Body of pancreas (tissue), 4 donors: ENCODE data around the gene PRSS12. TPM values are rescaled to one million over a fixed set of nuclear protein-coding genes. Genes with fewer than 3 reads are reported as not detected.

ENCODE experiments used
- ATAC-seq: fragments of 150-250 bp; one replicate; pipeline ENCODE4 v1.9.1; 2016
- DNase-seq, 4 donors: peaks; one replicate each; pipeline ENCODE4 v3.0.0-alpha.2; 2019
- H3K27ac ChIP-seq, 4 donors: fragments of 200-600 bp; sonication (generic); 1 replicate in 3 of 4; 2 replicates in 1 of 4; pipeline versions ENCODE4 v1.5.1 to v1.6.1; 2016 to 2019; ENCODE audit warnings: mild to moderate bottlenecking in 1 of 4, mixed read lengths in 1 of 4, moderate library complexity in 1 of 4
- H3K27me3 ChIP-seq, 2 donors: fragments of 200-600 bp; sonication (generic); one replicate each; pipeline ENCODE4 v1.6.0; 2016; ENCODE audit warnings: mild to moderate bottlenecking in 1 of 2
- H3K36me3 ChIP-seq, 2 donors: fragments of 200-600 bp; sonication (generic); replicated peaks in 1 of 2; 2 replicates each; pipeline ENCODE4 v1.5.1; 2016; ENCODE audit warnings: low read depth in 2 of 2; ENCODE audit not compliant: insufficient read depth in 1 of 2
- H3K4me1 ChIP-seq: fragments of 200-600 bp; sonication (generic); one replicate; pipeline ENCODE4 v1.6.0; 2016
- H3K4me3 ChIP-seq, 2 donors: fragments of 200-600 bp; sonication (generic); 1 replicate in 1 of 2; 2 replicates in 1 of 2; pipeline ENCODE4 v1.5.1; 2016 to 2019
- H3K9me3 ChIP-seq, 3 donors: fragments of 200-600 bp; sonication (generic); 1 replicate in 2 of 3; 2 replicates in 1 of 3; pipeline ENCODE4 v1.5.1; 2016
- CTCF ChIP-seq, 7 experiments: fragments of 450-650 bp in 4 of 7; fragments of 200-600 bp in 3 of 7; sonication (generic) in 3 of 7; IDR thresholded peaks; one replicate each; pipeline ENCODE4 v1.5.1; 2016 to 2019; ENCODE audit warnings: antibody characterized with exemption in 7 of 7
- POLR2A ChIP-seq, 3 donors: fragments of 450-650 bp; IDR thresholded peaks; one replicate each; pipeline ENCODE4 v1.6.1; 2016; ENCODE audit warnings: antibody characterized with exemption in 3 of 3, mild to moderate bottlenecking in 2 of 3
- WGBS, 2 donors: methylation state at CpG; one replicate each; pipeline ENCODE4 v1.1.5; 2017; 5-methylcytosine and 5-hydroxymethylcytosine counted together
- intact Hi-C: fragments of 100-400 bp; cut with DNase I; formaldehyde crosslinking; loops from one replicate; pipeline ENCODE4 v1.15.1; 2023
- total RNA-seq, 2 donors: library from RNA; depleted of rRNA; stranded (reverse); fragments of >200 nt; gene quantifications; one replicate each; pipeline ENCODE4 v1.1.0, GENCODE V29; 2016

The PRSS12 gene
- total RNA-seq, 2 donors from 2014 or later = 12.2 to 15.8 TPM

GRCh38 chr4:118322831-118323502 is 29.8 kb downstream of the PRSS12 start:
- WGBS, 2 donors = 73 to 80% methylated on average over 5 of the region's 5 CpGs
- TF ChIP-seq POLR2A (IDR thresholded peaks at IDR 0.05) (no peak), CTCF (IDR thresholded peaks at IDR 0.05) (no peak)
- Histone ChIP-seq H3K9me3 (no peaks in the 10 kb centered on the region), H3K27ac (no peak overlapping the region), H3K4me1 (no peaks in the 10 kb centered on the region), H3K27me3 (no peaks in the 10 kb centered on the region), H3K36me3 (no peaks in the 10 kb centered on the region), H3K4me3 (no peak overlapping the region)
- intact Hi-C loops = no loop called here
- ATAC-seq (no peak), DNase-seq (no peak)

GRCh38 chr4:118318931-118319330 is 33.9 kb downstream of the PRSS12 start:
- DNase-seq = no peak
- intact Hi-C loops = no loop called here
- WGBS, 2 donors = 73 to 84% methylated on average over 1 of the region's 1 CpG

GRCh38 chr4:118317691-118318090 is 35.1 kb downstream of the PRSS12 start:
- DNase-seq (no peak), ATAC-seq (no peak)
- Histone ChIP-seq H3K4me1 (no peaks in the 10 kb centered on the region), H3K36me3 (no peaks in the 10 kb centered on the region), H3K4me3 (no peak overlapping the region), H3K27ac (no peak overlapping the region), H3K9me3 (no peaks in the 10 kb centered on the region), H3K27me3 (no peaks in the 10 kb centered on the region)
- TF ChIP-seq CTCF (IDR thresholded peaks at IDR 0.05) = no peak
- TF ChIP-seq POLR2A (IDR thresholded peaks at IDR 0.05) = no peak
- WGBS, 2 donors = 79 to 91% methylated on average over 2 of the region's 2 CpGs
- intact Hi-C loops = no loop called here

More at GRCh38 chr4:118318931-118319330, 33.9 kb downstream of the PRSS12 start:
- no peak for TF ChIP-seq CTCF (IDR thresholded peaks at IDR 0.05)
- no peak for TF ChIP-seq POLR2A (IDR thresholded peaks at IDR 0.05)
- Histone ChIP-seq H3K27ac (no peak overlapping the region), H3K27me3 (no peaks in the 10 kb centered on the region), H3K4me3 (no peak overlapping the region), H3K9me3 (no peaks in the 10 kb centered on the region), H3K4me1 (no peaks in the 10 kb centered on the region), H3K36me3 (no peaks in the 10 kb centered on the region)
- ATAC-seq = no peak

- Histone ChIP-seq H3K4me3 (no peak overlapping the region), H3K4me1 (no peaks in the 10 kb centered on the region), H3K27me3 (no peaks in the 10 kb centered on the region), H3K36me3 (no peaks in the 10 kb centered on the region), H3K9me3 (no peaks in the 10 kb centered on the region), H3K27ac (no peak overlapping the region)
- intact Hi-C loops = no loop called here
- ATAC-seq (no peak), DNase-seq (no peak)
- 83 to 84% methylated on average over 2 of the region's 2 CpGs for WGBS, 2 donors
- no peak for TF ChIP-seq POLR2A (IDR thresholded peaks at IDR 0.05)
- TF ChIP-seq CTCF (IDR thresholded peaks at IDR 0.05) = no peak
Observed at GRCh38 chr4:118314221-118314620, 38.6 kb downstream of the PRSS12 start.

- DNase-seq = no peak
- TF ChIP-seq POLR2A (IDR thresholded peaks at IDR 0.05) (no peak), CTCF (IDR thresholded peaks at IDR 0.05) (no peak)
- Histone ChIP-seq H3K4me3 (no peak overlapping the region), H3K9me3 (no peaks in the 10 kb centered on the region), H3K27me3 (no peaks in the 10 kb centered on the region), H3K4me1 (no peaks in the 10 kb centered on the region), H3K36me3 (no peaks in the 10 kb centered on the region), H3K27ac (no peak overlapping the region)
- WGBS, 2 donors = 70 to 83% methylated on average over 6 of the region's 6 CpGs
- intact Hi-C loops = no loop called here
- ATAC-seq = no peak
Observed at GRCh38 chr4:118313098-118313497, 39.7 kb downstream of the PRSS12 start.
